ENCODE measurements around the gene XPNPEP1. TPM values are rescaled to one million over a fixed set of nuclear protein-coding genes. Genes with fewer than 3 reads are reported as not detected.

Gene XPNPEP1
- total RNA-seq, 2 donors from 2014 or later, result 39.2 to 50.2 TPM

DNA sequence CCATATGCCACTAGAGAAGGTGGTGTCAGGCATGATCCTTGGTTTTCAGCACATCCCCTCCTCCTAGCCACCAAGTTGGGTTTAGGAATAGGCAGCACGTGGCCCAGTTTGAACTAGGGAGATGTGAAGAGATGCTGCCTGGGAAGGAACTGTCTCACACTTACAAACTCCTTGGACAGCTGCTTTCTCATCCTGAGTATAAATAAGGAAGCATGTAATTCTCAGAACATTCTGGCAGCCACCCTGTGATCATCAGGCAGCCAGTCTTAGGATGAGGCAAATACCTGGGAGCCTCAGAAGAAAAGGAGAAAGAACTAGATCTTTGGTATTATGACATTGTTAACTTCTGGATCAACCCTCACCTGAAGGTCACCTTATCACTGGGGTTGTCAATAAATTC lies 21.3 kb upstream of the XPNPEP1 start:
- Mint-ChIP-seq H3K4me3 (no peak overlapping the region), H3K27ac (no peak overlapping the region), H3K27me3 (ENCODE audit: insufficient read depth) (peaks cover 25% of the 10 kb centered on the region), H3K36me3 (ENCODE audit: low read depth) (no peaks in the 10 kb centered on the region), H3K9me3 (no peaks in the 10 kb centered on the region), H3K4me1 (peaks cover 23% of the 10 kb centered on the region)
- peaks cover 10% of the 10 kb centered on the region for H3K27me3 ChIP-seq (ENCODE audit: control insufficient read depth, insufficient read depth, low read length, poor library complexity, severe bottlenecking)
- TF ChIP-seq, protein P1, sequence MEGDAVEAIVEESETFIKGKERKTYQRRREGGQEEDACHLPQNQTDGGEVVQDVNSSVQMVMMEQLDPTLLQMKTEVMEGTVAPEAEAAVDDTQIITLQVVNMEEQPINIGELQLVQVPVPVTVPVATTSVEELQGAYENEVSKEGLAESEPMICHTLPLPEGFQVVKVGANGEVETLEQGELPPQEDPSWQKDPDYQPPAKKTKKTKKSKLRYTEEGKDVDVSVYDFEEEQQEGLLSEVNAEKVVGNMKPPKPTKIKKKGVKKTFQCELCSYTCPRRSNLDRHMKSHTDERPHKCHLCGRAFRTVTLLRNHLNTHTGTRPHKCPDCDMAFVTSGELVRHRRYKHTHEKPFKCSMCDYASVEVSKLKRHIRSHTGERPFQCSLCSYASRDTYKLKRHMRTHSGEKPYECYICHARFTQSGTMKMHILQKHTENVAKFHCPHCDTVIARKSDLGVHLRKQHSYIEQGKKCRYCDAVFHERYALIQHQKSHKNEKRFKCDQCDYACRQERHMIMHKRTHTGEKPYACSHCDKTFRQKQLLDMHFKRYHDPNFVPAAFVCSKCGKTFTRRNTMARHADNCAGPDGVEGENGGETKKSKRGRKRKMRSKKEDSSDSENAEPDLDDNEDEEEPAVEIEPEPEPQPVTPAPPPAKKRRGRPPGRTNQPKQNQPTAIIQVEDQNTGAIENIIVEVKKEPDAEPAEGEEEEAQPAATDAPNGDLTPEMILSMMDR (conservative IDR thresholded peaks at IDR 0.05), result no peak
- no peak for DNase-seq
- no peak overlapping the region for H3K27ac ChIP-seq (ENCODE audit: low read depth, low read length)
- H3K4me3 ChIP-seq (ENCODE audit: low read length), result no peak overlapping the region
- H3K9ac ChIP-seq (ENCODE audit: extremely low read depth, low read length, poor library complexity, severe bottlenecking), result no peak overlapping the region
- no peaks in the 10 kb centered on the region for H3K36me3 ChIP-seq (ENCODE audit: control insufficient read depth, insufficient read depth, low read length)
- 63 to 67% methylated on average over 1 of the region's 1 CpG for WGBS, 2 experiments (ENCODE audit: insufficient coverage in 1 of 2, insufficient read length in 1 of 2)
- no peaks in the 10 kb centered on the region for H3K9me3 ChIP-seq (ENCODE audit: control insufficient read depth, low read length)
- peaks cover 5% of the 10 kb centered on the region for H3K4me1 ChIP-seq (ENCODE audit: control insufficient read depth, insufficient read depth, low read length)

DNA sequence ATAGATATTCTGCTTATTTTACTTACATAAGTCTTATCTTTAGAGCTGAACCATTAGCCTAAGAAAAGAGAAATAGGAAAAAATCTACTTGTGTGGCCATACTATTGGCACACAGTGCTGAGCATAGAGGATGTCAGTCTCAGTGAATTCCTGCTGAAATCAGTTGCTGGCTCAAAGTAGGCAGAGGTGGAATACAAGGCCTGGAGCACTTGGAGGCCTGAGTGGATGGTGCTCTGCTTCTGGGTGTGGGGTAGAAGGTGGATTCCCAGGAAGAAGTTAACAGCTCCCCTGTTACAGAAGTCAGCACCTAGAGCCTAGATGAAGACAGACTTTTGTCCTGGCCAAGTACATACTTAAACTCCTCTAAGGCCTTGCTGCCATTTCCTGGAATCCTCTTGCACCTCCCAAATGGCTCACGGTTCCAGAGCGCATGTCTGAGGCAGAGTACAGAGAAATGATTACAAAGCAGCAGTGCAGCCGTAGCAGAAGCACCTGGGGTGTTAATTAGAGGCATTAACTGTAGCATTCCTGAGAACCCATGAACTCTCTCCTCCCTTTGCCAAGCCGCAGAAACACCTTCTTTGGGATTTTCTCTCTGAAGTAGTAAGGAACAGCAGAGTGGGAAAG lies 18.0 kb upstream of the XPNPEP1 start:
- no peaks in the 10 kb centered on the region for H3K36me3 Mint-ChIP-seq (ENCODE audit: low read depth)
- Histone ChIP-seq H3K27me3 (ENCODE audit: control insufficient read depth, insufficient read depth, low read length, poor library complexity, severe bottlenecking) (no peaks in the 10 kb centered on the region), H3K9me3 (ENCODE audit: control insufficient read depth, low read length) (no peaks in the 10 kb centered on the region), H3K4me3 (ENCODE audit: low read length) (no peak overlapping the region), H3K9ac (ENCODE audit: extremely low read depth, low read length, poor library complexity, severe bottlenecking) (no peak overlapping the region), H3K27ac (ENCODE audit: low read depth, low read length) (no peak overlapping the region), H3K4me1 (ENCODE audit: control insufficient read depth, insufficient read depth, low read length) (peaks cover 5% of the 10 kb centered on the region), H3K36me3 (ENCODE audit: control insufficient read depth, insufficient read depth, low read length) (no peaks in the 10 kb centered on the region)
- TF ChIP-seq, protein P1 (conservative IDR thresholded peaks at IDR 0.05), result no peak
- H3K4me1 Mint-ChIP-seq, result peaks cover 23% of the 10 kb centered on the region
- no peaks in the 10 kb centered on the region for H3K9me3 Mint-ChIP-seq
- peak overlapping the region; percentile 83 for H3K27ac Mint-ChIP-seq
- WGBS, 2 experiments (ENCODE audit: insufficient coverage in 1 of 2, insufficient read length in 1 of 2), result 68 to 85% methylated on average over 3 to 4 of the region's 4 CpGs
- no peak for DNase-seq
- peaks cover 17% of the 10 kb centered on the region for H3K27me3 Mint-ChIP-seq (ENCODE audit: insufficient read depth)
- H3K4me3 Mint-ChIP-seq, result no peak overlapping the region

DNA sequence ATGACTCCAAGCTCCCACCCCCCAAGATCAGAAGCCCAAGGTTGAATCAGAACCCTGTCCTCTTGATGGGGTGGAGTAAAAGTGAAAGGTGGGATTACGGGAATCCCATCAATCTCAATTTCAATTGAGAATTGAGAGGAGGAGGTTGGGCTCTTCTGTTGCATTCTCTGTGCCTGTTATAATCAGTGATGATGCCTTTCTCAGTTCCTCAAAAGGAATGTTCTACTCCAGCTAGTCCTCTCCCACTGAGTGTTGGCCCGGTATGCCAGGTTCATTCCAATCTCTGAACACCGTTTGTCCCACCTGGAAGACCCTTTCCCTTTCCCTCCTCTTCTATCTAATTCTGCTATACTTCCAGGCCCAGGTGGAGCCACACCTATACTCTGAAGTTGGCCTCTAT lies 17.2 kb upstream of the XPNPEP1 start:
- WGBS, 2 experiments (ENCODE audit: insufficient coverage in 1 of 2, insufficient read length in 1 of 2), result 94 to 100% methylated on average over 1 to 3 of the region's 3 CpGs
- TF ChIP-seq, protein P1 (conservative IDR thresholded peaks at IDR 0.05), result no peak
- Mint-ChIP-seq H3K36me3 (ENCODE audit: low read depth) (no peaks in the 10 kb centered on the region), H3K4me3 (no peak overlapping the region), H3K9me3 (no peaks in the 10 kb centered on the region), H3K4me1 (peaks cover 19% of the 10 kb centered on the region), H3K27me3 (ENCODE audit: insufficient read depth) (peaks cover 13% of the 10 kb centered on the region), H3K27ac (no peak overlapping the region)
- Histone ChIP-seq H3K36me3 (ENCODE audit: control insufficient read depth, insufficient read depth, low read length) (no peaks in the 10 kb centered on the region), H3K4me1 (ENCODE audit: control insufficient read depth, insufficient read depth, low read length) (peaks cover 5% of the 10 kb centered on the region), H3K27me3 (ENCODE audit: control insufficient read depth, insufficient read depth, low read length, poor library complexity, severe bottlenecking) (no peaks in the 10 kb centered on the region), H3K9ac (ENCODE audit: extremely low read depth, low read length, poor library complexity, severe bottlenecking) (no peak overlapping the region), H3K9me3 (ENCODE audit: control insufficient read depth, low read length) (no peaks in the 10 kb centered on the region), H3K4me3 (ENCODE audit: low read length) (no peak overlapping the region), H3K27ac (ENCODE audit: low read depth, low read length) (no peak overlapping the region)
- DNase-seq, result no peak

Data from endodermal cell (in vitro differentiated cells).